ENCODE results near the gene ATP6V1D. TPM values are rescaled to one million over a fixed set of nuclear protein-coding genes. Genes with fewer than 3 reads are reported as not detected.

ATP6V1D gene
- total and polyA plus RNA-seq, 9 of the 15 experiments (the other 6 are each of a cell fraction or from before 2014, with no cell fraction given), result 35.5 to 91.0 (median 50.0) TPM

DNA sequence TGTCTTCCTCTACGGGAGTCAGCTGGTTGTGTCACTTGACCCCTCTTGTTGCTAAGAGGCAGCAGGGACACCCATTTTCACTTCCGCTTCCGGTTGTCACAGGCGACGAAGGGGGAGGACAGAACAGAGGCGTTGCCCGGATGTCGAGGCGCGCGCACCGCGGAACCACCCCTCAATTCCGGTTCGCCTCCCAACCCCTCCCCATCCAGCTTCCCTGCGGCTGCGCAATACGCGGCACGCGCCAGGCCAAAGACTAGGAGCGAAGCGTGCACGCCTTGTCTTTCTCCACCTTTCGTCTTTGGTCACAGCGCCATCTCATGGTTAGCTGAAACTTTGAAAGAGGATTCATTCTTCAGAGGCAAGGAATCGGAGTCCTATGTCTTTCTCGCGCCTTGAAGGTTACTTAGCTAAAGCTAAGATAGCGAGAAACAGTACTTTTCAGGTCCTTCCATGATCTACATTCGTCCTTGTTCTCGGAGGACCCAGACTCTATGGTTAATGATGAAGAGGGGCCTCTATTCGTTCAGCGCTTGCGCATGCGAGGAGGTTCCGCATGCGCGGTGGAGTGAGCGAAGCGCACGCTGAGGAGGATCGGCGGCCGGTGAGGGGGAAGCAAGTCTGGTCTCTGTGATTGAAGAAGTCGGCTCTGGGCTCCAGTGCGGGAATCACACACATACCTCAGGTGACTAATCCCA lies at the start of gene ATP6V1D, which contains the start of gene EIF2S1 (continued):
- TF ChIP-seq ZBTB1 (CRISPR knock-in tag; IDR thresholded peaks at IDR 0.05; ENCODE audit: borderline replicate concordance, low read depth), result no peak; the same call in 1 of the 2 replicates
- TF ChIP-seq SAP30 (IDR thresholded peaks at IDR 0.05; ENCODE audit: borderline replicate concordance, insufficient read depth, low read depth, low read length, poor library complexity, severe bottlenecking), result peak; percentile 91
- TF ChIP-seq KLF6 (CRISPR knock-in tag; IDR thresholded peaks at IDR 0.05; ENCODE audit: borderline replicate concordance), result no peak
- TF ChIP-seq, protein P1, sequence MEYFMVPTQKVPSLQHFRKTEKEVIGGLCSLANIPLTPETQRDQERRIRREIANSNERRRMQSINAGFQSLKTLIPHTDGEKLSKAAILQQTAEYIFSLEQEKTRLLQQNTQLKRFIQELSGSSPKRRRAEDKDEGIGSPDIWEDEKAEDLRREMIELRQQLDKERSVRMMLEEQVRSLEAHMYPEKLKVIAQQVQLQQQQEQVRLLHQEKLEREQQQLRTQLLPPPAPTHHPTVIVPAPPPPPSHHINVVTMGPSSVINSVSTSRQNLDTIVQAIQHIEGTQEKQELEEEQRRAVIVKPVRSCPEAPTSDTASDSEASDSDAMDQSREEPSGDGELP (CRISPR knock-in tag; IDR thresholded peaks at IDR 0.05; ENCODE audit: borderline replicate concordance), result peak; percentile 99
- TF ChIP-seq MEIS2 (IDR thresholded peaks at IDR 0.05; ENCODE audit: partially characterized antibody), result peak; percentile 87
- peak; percentile 16; the same call in 1 of the 2 replicates for TF ChIP-seq MGA (IDR thresholded peaks at IDR 0.05)
- no peak for TF ChIP-seq HNRNPLL (IDR thresholded peaks at IDR 0.05; ENCODE audit: low read depth, low read length, poor library complexity, severe bottlenecking)
- peak; percentile 82 for TF ChIP-seq KLF1 (tag; IDR thresholded peaks at IDR 0.05)
- peak; percentile 25; the same call in 1 of the 2 replicates for TF ChIP-seq NBN (IDR thresholded peaks at IDR 0.05; ENCODE audit: low read depth)
- TF ChIP-seq ETV1 (tag; conservative IDR thresholded peaks at IDR 0.05; ENCODE audit: low read depth), result peak; percentile 85

Data from K562 (cell line).